HepG2 (cell line): ENCODE data around the gene MMP24OS. TPM values are rescaled to one million over a fixed set of nuclear protein-coding genes. Genes with fewer than 3 reads are reported as not detected.

ENCODE experiments used
- CCAR2 ChIP-seq: fragments of 200-400 bp; formaldehyde crosslinking; optimal IDR thresholded peaks from 2 replicates; pipeline ENCODE3; 2018; ENCODE audit warnings: low read depth, mild to moderate bottlenecking, low read length, moderate library complexity
- CREB3 ChIP-seq: sonication (generic); formaldehyde crosslinking; IDR thresholded peaks from 2 replicates; pipeline ENCODE4 v1.5.0; 2020; ENCODE audit warnings: missing genetic modification reagents
- GABPA ChIP-seq, 2 experiments: IDR thresholded peaks; 2 replicates each; pipeline ENCODE4 v1.6.1; 2011 to 2016; ENCODE audit warnings: low read depth in 2 of 2, low read length in 1 of 2, missing biosample characterization in 1 of 2, missing genetic modification characterization in 1 of 2
- HMG20A ChIP-seq: IDR thresholded peaks from 2 replicates; pipeline ENCODE4 v1.6.1; 2016; ENCODE audit warnings: borderline replicate concordance
- KDM3A ChIP-seq: IDR thresholded peaks from 2 replicates; pipeline ENCODE4 v1.6.1; 2018; ENCODE audit warnings: low read depth, missing compliant biosample characterization
- MEF2D ChIP-seq: sonication (generic); formaldehyde crosslinking; IDR thresholded peaks from 2 replicates; pipeline ENCODE4 v1.5.1; 2020; ENCODE audit warnings: mild to moderate bottlenecking, missing genetic modification reagents
- PPARG ChIP-seq: conservative IDR thresholded peaks from 2 replicates; pipeline ENCODE4 v1.6.1; 2016; ENCODE audit warnings: missing biosample characterization, missing genetic modification reagents
- RFX3 ChIP-seq: IDR thresholded peaks from 2 replicates; pipeline ENCODE4 v1.6.1; 2016; ENCODE audit warnings: missing biosample characterization, missing genetic modification reagents
- RFX5 ChIP-seq: IDR thresholded peaks from 2 replicates; pipeline ENCODE4 v1.6.1; 2011; ENCODE audit warnings: low read depth, low read length, improper control_type of control experiment
- RNF219 ChIP-seq: sonication (generic); formaldehyde crosslinking; IDR thresholded peaks from 2 replicates; pipeline ENCODE4 v1.5.0; 2020; ENCODE audit warnings: mild to moderate bottlenecking, missing genetic modification reagents
- RORA ChIP-seq: sonication (generic); formaldehyde crosslinking; IDR thresholded peaks from 2 replicates; pipeline ENCODE4 v1.5.0; 2020; ENCODE audit warnings: mild to moderate bottlenecking, missing genetic modification reagents, moderate library complexity
- SP140L ChIP-seq: sonication (generic); formaldehyde crosslinking; IDR thresholded peaks from 2 replicates; pipeline ENCODE4 v1.4.0; 2020; ENCODE audit warnings: missing genetic modification reagents, borderline replicate concordance
- TAF1 ChIP-seq: sonication (generic); formaldehyde crosslinking; IDR thresholded peaks from 2 replicates; pipeline ENCODE4 v1.4.0; 2020; ENCODE audit warnings: missing genetic modification reagents
- TBX3 ChIP-seq: fragments of 450-650 bp; IDR thresholded peaks from 2 replicates; pipeline ENCODE4 v1.6.1; 2017; ENCODE audit warnings: antibody characterized with exemption, mild to moderate bottlenecking, inconsistent platforms, borderline replicate concordance
- TFDP1 ChIP-seq: IDR thresholded peaks from 2 replicates; pipeline ENCODE4 v1.6.1; 2016; ENCODE audit warnings: missing compliant biosample characterization, missing genetic modification reagents, borderline replicate concordance
- ZBTB1 ChIP-seq: sonication (generic); formaldehyde crosslinking; IDR thresholded peaks from 2 replicates; pipeline ENCODE4 v1.4.0; 2020; ENCODE audit warnings: missing genetic modification reagents, borderline replicate concordance
- ZNF362 ChIP-seq: sonication (generic); formaldehyde crosslinking; IDR thresholded peaks from 2 replicates; pipeline ENCODE4 v1.4.0; 2020; ENCODE audit warnings: missing genetic modification reagents, mild to moderate bottlenecking, borderline replicate concordance
- polyA plus RNA-seq, 8 experiments: library from polyadenylated mRNA; depleted of rRNA in 3 of 8; stranded (reverse) in 7 of 8; unstranded in 1 of 8; fragments of >200 nt; fragmentation: Illumina TruSeq in 4 of 8; extraction: Trizol in 4 of 8; gene quantifications; 2 replicates each; pipeline versions ENCODE4 v1.2.1 to v1.2.3, GENCODE V29; 2011 to 2016; ENCODE audit warnings: low read depth in 4 of 8, missing spikeins in 1 of 8, mixed read lengths in 1 of 8; ENCODE audit not compliant: insufficient read depth in 1 of 8
- total RNA-seq, 5 experiments: library from RNA; depleted of rRNA; stranded (reverse); fragments of >200 nt; fragmentation: Illumina TruSeq; extraction: Trizol; gene quantifications; 2 replicates each; pipeline ENCODE4 v1.2.3, GENCODE V29; 2016; ENCODE audit warnings: low read depth in 1 of 5
- TF ChIP-seq, protein P1 (sequence below): sonication (generic); formaldehyde crosslinking; IDR thresholded peaks from 2 replicates; pipeline ENCODE4 v1.5.1; 2020; ENCODE audit warnings: missing genetic modification reagents, mild to moderate bottlenecking, borderline replicate concordance

MMP24OS gene
- total and polyA plus RNA-seq, 2 of the 13 experiments (the other 11 are each of a cell fraction or from before 2014, with no cell fraction given): 6.0 to 8.5 TPM

DNA sequence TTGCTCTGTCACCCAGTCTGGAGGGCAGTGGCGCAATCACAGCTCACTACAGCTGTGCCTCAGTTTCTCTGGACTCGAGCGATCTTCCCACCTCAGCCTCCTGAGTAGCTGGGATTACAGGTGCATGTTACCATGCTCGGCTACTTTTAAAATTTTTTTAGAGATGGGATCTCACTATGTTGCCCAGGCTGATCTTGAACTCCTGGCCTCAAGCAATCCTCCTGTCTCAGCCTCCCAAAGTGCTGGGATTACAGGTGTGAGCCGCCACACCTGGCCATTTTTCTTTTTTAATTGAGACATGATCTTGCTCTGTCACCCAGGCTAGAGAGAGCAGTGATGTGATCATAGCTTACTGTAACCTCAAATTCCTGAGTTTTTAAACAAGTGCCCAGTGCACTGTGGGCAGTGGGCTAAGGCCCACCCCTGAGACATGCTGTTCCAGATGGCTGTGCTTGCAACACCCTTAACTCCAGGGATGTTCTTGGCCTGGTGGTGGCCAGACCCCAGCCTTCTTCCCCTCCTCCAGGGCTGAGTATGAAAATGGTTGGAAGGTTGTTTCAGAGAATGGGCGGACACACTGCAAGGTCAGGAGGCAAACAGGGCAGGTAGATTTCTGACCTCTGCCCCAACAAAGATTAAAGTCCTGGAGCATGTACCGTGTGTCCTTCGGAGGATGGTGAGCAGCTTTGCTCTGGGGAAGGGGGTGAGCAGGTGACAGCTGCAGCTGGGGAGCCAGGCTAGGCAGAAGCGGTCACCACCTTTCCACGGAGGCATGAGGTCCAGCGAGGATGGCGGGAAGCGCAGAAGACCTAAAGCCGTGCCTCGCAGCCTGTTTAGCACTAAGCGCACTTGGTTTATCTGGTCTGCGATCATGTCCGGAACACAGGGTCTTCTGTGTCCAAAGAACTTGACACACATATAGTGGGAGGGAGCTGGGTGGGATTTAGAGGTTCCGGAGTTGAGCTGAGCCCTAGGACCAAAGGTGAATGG is 15.7 kb upstream of the MMP24OS start (continued):
- TF ChIP-seq, protein P1, sequence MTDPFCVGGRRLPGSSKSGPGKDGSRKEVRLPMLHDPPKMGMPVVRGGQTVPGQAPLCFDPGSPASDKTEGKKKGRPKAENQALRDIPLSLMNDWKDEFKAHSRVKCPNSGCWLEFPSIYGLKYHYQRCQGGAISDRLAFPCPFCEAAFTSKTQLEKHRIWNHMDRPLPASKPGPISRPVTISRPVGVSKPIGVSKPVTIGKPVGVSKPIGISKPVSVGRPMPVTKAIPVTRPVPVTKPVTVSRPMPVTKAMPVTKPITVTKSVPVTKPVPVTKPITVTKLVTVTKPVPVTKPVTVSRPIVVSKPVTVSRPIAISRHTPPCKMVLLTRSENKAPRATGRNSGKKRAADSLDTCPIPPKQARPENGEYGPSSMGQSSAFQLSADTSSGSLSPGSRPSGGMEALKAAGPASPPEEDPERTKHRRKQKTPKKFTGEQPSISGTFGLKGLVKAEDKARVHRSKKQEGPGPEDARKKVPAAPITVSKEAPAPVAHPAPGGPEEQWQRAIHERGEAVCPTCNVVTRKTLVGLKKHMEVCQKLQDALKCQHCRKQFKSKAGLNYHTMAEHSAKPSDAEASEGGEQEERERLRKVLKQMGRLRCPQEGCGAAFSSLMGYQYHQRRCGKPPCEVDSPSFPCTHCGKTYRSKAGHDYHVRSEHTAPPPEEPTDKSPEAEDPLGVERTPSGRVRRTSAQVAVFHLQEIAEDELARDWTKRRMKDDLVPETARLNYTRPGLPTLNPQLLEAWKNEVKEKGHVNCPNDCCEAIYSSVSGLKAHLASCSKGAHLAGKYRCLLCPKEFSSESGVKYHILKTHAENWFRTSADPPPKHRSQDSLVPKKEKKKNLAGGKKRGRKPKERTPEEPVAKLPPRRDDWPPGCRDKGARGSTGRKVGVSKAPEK (CRISPR knock-in tag): no peak
- TF ChIP-seq RFX5 (no peak), RFX3 (CRISPR knock-in tag) (no peak), ZBTB1 (CRISPR knock-in tag) (no peak), CREB3 (no peak), TAF1 (CRISPR knock-in tag) (no peak), KDM3A (no peak), ZNF362 (CRISPR knock-in tag) (no peak), MEF2D (CRISPR knock-in tag) (no peak), CCAR2 (no peak), SP140L (CRISPR knock-in tag) (no peak), TBX3 (no peak), GABPA (IDR thresholded peaks at IDR 0.05; ENCODE audit: low read depth, low read length) (no peak), GABPA (CRISPR knock-in tag; IDR thresholded peaks at IDR 0.05; ENCODE audit: low read depth) (no peak), HMG20A (no peak), RNF219 (CRISPR knock-in tag) (no peak), RORA (CRISPR knock-in tag) (no peak), TFDP1 (CRISPR knock-in tag) (peak; percentile 76; the same call in 1 of the 2 replicates), PPARG (CRISPR knock-in tag) (no peak)
